Upper lobe of right lung (tissue), 1 donor: Measurements from ENCODE around the gene MYO1G. TPM values are rescaled to one million over a fixed set of nuclear protein-coding genes. Genes with fewer than 3 reads are reported as not detected.

Source experiments
- ATAC-seq: fragments of 200-7000 bp; cut with Tn5 transposase; one replicate; pipeline ENCODE4 v1.9.1; 2020; ENCODE audit warnings: mild to moderate bottlenecking, moderate library complexity
- DNase-seq: peaks from one replicate; pipeline ENCODE4 v3.0.0-alpha.2; 2020
- H3K27ac ChIP-seq: fragments of 200-600 bp; one replicate; pipeline ENCODE4 v1.8.0; 2022
- H3K27me3 ChIP-seq: fragments of 200-600 bp; one replicate; pipeline ENCODE4 v1.8.0; 2022; ENCODE audit warnings: mild to moderate bottlenecking
- H3K36me3 ChIP-seq: fragments of 200-600 bp; one replicate; pipeline ENCODE4 v1.8.0; 2022
- H3K4me1 ChIP-seq: fragments of 200-600 bp; one replicate; pipeline ENCODE4 v1.8.0; 2022
- H3K4me3 ChIP-seq: fragments of 200-600 bp; one replicate; pipeline ENCODE4 v1.8.0; 2022; ENCODE audit warnings: mild to moderate bottlenecking
- H3K9me3 ChIP-seq: fragments of 200-600 bp; one replicate; pipeline ENCODE4 v1.8.0; 2022
- CTCF ChIP-seq: fragments of 200-600 bp; IDR thresholded peaks from one replicate; pipeline ENCODE4 v1.8.0; 2022; ENCODE audit warnings: antibody characterized with exemption
- intact Hi-C: fragments of 100-400 bp; cut with DNase I; formaldehyde crosslinking; loops from one replicate; pipeline ENCODE4 v1.11.0; 2022
- total RNA-seq: library from RNA; stranded (reverse); fragmentation: NEBNext Ultra II Directional; extraction: Animal tissue kit (Norgen Biotek cat#: 25700); gene quantifications from one replicate; pipeline ENCODE4 v1.2.1, GENCODE V29; 2021
- donor health status: DM: no; HTN: yes; CAD: no; lungs with severe emphysema.

MYO1G gene
- total RNA-seq, 1 donor from 2014 or later, result 21.0 TPM

- intact Hi-C loops, result no loop called here
- no peak for TF ChIP-seq CTCF
- ATAC-seq, result no peak
These were observed 45.4 kb upstream of the MYO1G start for GRCh38 chr7:45024126-45024744.

GRCh38 chr7:45021604-45022296, 42.9 kb upstream of the MYO1G start:
- no peaks in the 10 kb centered on the region for H3K27me3 ChIP-seq
- no peak for TF ChIP-seq CTCF
- H3K4me3 ChIP-seq, result no peak overlapping the region
- H3K27ac ChIP-seq, result no peak overlapping the region
- ATAC-seq (peak; percentile 20), DNase-seq (no peak)
- H3K4me1 ChIP-seq, result no peaks in the 10 kb centered on the region
- intact Hi-C loops, result no loop called here
- no peaks in the 10 kb centered on the region for H3K36me3 ChIP-seq
- H3K9me3 ChIP-seq, result no peaks in the 10 kb centered on the region

More at GRCh38 chr7:45024126-45024744, 45.4 kb upstream of the MYO1G start:
- H3K27ac ChIP-seq, result no peak overlapping the region
- no peak for DNase-seq
- H3K27me3 ChIP-seq, result no peaks in the 10 kb centered on the region
- no peak overlapping the region for H3K4me3 ChIP-seq
- no peaks in the 10 kb centered on the region for H3K4me1 ChIP-seq
- peaks cover 6% of the 10 kb centered on the region for H3K36me3 ChIP-seq
- no peaks in the 10 kb centered on the region for H3K9me3 ChIP-seq

GRCh38 chr7:45020915-45021314, 42.1 kb upstream of the MYO1G start:
- no peaks in the 10 kb centered on the region for H3K4me1 ChIP-seq
- ATAC-seq, result no peak
- H3K36me3 ChIP-seq, result no peaks in the 10 kb centered on the region
- no peaks in the 10 kb centered on the region for H3K27me3 ChIP-seq
- no peak overlapping the region for H3K27ac ChIP-seq
- DNase-seq, result peak; percentile 11
- no peak for TF ChIP-seq CTCF
- H3K9me3 ChIP-seq, result no peaks in the 10 kb centered on the region
- no peak overlapping the region for H3K4me3 ChIP-seq
- intact Hi-C loops, result no loop called here

DNA sequence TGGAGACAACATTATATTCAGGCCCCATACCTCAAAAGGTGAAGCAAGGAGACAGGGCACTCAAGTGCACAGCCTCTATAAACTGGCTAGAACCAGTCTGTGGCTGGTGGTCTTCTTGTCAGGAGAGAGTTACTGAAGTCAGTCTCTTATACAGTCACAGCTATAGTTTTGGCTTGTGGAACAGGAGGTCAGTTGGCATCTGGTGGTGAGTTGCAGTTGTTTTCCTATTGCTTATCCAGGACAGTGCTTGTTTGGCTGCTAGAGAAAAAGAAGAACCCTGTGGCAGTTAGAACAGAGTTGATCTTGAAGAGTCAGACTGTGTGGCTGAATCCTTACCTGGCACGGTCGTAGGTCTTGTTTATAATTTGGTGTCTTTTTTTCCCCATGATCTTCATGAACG, 38.4 kb upstream of the MYO1G start:
- intact Hi-C loops, result no loop called here
- Histone ChIP-seq H3K9me3 (no peaks in the 10 kb centered on the region), H3K4me1 (peaks cover 6% of the 10 kb centered on the region), H3K36me3 (peaks cover 7% of the 10 kb centered on the region), H3K27me3 (no peaks in the 10 kb centered on the region), H3K27ac (no peak overlapping the region), H3K4me3 (no peak overlapping the region)
- no peak for DNase-seq
- no peak for ATAC-seq
- TF ChIP-seq CTCF, result no peak

- Histone ChIP-seq H3K9me3 (no peaks in the 10 kb centered on the region), H3K4me3 (no peak overlapping the region), H3K27ac (no peak overlapping the region), H3K36me3 (peaks cover 7% of the 10 kb centered on the region), H3K4me1 (peaks cover 6% of the 10 kb centered on the region), H3K27me3 (no peaks in the 10 kb centered on the region)
- TF ChIP-seq CTCF, result no peak
- intact Hi-C loops, result no loop called here
- ATAC-seq (no peak), DNase-seq (peak; percentile 19)
These were observed 36.5 kb upstream of the MYO1G start for GRCh38 chr7:45015313-45015712.
